Smooth muscle cell of the brain vasculature (primary cell): Measurements from ENCODE around the gene PSD.

Experiments used
- DNase-seq: peaks from one replicate; pipeline ENCODE4 v3.0.0-alpha.2; 2012; ENCODE audit warnings: low read depth, low spot score

Gene PSD

DNA sequence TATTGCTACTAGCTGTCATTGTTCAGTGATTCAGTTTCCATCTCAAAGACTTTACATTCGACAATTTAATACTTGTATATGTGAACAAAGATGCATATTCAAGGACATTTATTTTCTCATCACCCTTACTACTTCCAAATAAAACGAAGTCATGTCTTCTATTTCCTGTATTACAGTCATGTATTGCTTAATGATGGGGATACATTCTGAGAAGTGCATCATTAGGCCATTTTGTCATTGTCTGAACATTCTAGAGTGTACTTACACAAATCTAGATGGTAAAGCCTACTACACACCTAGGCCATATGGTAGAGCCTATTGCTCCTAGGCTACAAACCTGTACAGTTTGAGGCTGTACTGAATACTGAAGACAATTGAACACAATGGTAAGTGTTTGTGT is 26.3 kb upstream of the PSD start:
- DNase-seq: no peak

DNA sequence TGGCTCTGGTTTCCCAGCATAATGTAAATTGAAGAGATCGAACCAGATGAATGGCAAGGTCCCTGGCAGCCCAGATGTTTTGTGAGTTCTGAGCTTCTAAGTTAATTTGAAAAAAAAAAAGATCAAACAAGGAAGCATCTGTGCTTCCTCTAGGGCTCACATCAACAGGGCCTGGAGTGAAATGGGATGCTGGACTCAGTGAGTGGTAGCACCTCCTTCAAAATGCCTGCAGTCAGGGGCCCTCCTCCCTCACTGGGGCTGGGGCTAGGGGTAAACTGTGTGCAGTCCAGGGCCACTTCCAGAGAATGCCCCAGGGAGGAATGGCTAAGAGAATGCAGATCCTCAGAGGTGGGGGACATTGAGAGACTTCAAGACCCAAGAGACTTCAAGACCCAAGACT is 19.8 kb upstream of the PSD start:
- DNase-seq: no peak

DNA sequence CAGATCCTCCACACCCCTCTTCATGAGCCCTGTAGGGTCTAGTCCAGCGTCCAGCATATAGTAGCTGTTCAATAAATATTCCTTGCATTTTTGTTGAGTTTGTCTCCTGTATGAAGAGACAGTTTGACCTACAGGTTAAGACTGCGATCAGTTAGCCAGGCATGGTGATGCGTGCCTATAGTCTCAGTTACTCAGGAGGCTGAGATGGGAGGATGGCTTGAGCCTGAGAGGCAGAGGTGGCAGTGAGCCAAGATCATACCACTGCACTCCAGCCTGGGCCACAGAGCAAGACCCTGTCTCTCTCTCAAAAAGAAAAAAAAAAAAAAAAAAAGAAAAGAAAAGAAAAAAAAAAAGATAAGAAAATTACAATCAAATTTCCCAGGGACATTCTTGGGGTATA is 18.9 kb upstream of the PSD start:
- no peak for DNase-seq

DNA sequence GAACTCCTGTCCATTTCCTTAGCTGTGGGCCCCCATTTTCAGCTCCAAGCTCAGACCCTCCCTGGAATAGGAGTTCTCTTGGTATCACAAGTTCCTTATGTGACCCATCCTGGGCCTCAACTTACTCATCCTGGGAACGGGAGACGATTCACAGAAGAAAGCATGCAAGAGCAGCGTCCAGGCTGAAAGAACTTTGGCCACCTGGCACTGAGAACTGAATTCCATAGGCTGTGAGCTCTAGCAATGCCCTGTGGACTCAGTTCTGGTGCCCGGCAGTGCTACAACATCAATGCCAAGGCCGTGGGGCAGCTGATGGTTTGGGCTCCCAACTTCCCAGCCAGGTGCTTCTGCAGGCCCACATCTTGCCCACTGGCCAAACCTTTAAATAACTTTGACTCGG is 17.7 kb upstream of the PSD start:
- DNase-seq: no peak

DNA sequence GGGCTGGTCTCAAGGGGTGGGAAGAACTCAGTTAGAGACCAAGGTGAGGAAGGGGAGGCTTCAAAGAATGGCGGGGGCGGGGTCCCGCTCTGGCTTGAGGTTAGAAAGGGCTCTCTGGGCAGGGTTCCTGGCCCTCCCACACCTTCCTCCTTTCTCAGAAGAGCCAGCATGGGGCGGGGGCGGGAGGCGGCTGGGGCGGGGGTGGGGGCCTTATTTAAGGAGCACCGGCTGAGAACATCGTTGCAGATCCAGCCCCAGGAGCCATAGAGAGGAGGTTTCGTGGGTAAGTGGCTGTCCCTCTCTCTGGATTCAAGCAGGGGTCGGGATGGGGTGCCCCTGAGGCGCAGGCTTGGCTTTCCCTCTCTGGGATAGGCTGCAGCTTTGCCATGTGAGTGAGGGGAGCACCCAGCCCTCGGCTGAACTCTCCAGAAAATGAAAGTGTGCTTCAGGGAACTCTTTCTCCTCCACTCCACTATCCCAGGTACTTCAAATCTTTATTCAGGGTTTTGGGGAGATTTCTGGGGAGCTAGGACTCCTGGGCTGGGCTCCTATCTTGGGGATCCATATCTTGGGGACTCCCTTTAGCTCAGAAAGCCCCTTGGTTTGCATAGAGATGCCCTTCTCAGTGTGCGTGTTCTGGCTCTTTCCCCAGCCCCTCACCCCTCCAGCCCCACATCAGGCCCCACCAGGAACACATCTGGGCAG is 17.1 kb upstream of the PSD start:
- no peak for DNase-seq

DNA sequence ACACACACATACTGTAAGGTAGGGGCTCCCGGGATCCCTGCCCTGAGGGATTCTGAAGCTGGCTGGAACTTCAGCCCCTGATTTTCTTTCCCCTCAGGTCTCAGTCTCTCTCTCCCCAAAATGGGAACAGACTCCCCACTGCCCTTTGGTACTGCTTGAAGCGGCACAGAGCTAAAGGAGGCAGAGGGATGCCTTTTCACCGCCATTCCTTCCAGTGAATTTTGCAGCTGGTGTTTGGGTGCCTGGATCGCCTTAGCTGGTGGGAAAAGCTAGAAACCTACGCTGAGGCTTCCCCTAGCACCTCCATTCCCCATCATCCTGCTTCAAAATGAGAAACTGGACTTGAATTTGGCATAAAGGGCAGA is 16.5 kb upstream of the PSD start:
- no peak for DNase-seq

DNA sequence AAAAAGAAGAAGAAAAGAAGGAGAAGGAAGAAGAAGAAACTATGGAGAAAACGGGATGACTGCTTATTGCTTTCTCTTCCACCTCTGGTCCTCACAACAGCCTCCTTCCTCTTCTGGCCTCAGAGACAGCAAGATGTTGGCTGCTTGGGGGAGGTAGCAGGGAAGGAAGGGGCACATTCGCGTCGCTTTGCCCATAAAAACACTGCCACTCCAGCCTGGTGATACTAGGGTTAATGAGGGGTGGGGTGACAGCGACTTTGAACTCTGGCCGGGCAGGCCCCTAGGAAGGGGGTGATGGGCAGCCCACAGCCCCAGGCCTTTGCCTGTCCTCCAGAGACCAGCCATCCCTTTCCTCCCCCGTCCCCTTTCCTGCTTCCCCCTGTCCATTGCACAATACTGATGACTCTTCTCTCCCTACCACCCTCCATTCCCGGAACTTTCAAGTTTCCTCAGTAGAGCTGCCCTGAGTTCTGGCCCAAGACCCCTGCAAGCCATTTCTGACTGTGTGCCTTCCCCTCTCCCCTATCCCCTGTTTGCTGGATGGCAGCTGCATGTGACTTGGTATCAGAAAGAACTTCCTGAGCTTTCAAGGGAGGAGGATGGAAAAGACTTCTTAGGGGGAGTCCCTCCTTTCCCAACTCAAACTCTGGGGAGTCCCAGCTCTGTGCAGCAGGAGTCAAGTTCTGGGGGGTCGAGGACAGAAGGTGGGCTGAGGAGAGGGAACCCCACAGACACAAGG is 16.0 kb upstream of the PSD start:
- DNase-seq: no peak

DNA sequence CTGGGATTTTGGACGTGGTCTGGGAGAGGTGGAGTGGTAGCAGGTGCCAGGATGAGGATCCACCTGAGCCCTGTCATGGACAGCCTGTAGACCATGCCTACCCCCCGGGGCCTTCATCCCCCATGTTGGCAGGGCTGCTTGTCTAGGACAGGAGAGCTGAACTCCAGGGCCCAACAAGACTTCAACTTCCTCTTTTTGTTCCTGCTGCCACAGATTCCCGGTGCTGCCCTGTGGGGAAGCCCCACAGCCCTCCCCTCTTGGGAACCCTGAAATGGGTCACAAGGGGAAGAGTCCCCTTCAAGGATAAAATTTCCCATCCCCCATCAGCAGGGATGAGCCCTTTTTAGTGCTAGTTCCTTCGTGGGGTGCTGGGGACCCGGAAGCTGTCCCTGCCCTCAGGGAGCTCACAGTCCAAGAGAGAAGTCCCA is 15.0 kb upstream of the PSD start:
- no peak for DNase-seq

DNA sequence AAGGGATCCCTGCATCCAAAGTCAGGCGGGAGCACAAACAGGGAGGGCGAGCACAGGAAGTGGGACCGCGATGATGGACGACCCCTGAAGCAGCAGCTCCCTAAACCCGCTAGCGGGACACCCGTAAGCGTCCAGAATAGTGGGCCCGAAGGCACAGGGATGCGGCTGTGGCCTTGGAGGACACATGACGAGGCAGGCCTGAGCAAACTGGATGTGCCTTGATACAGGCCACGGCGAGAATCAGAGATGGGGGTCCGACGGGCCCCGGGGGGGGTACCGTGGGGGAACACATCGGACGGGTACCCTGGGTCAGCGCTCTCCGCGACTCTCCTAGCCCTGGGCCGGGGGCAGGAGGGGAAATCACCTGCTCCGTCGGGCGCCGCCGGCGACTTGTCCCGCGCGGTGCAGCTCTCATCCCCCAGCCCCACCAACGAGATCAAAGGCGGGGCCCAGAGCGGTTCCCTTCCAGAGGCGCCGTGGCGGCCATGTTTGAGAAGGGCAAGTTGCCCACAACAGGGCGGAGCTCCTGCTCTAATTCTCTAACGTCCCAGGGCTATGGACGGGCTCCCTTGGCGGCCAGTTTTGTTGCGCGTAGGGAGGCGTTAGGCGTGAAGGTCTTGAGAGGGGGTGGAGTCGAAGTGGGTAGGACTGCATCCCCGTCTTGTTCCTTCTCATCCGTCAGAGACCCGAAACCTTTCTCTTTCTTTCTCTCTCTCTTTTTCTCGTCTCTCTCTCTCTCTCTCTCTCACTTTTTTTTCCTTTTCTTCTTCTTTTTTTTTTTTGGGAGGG is 13.8 kb upstream of the PSD start, which contains the start of gene CUEDC2:
TSS of gene CUEDC2 (minus strand) at position 413 of the 789 bp plus-strand sequence. CDS start 7,386 bp downstream, outside the sequence.
- peak; percentile 90 for DNase-seq

DNA sequence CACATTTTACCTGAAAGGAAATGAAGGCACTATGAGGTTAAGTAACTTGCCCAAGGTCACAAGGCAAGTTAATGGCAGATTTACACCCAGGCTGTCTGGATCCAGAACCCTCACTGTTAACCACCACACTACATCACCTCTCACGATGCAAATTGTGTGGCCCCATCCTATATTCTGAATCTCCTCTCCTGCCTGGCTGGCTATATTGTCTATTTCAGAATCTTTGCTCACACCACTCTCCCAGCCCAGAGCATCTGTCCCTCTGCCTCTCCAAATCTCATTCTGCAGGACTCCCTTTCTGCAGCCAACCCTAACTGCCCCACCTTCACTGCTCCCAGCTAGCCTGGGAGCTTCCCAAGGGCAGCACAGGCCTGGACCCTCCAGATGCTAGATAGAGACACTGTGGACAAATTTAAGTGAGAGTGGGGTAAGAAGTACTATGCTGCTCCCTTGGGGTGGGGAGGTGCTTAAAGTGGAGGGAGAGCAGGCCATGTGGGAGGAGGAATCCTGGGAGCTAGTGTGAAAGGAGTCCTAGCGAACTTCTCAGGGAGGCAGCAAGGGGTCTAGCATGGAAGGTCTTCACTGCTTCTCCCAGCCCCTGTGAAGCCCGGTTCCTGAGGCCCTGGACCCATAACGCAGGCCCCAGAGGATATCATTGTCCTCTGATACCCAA is 13.0 kb upstream of the PSD start:
- no peak for DNase-seq

DNA sequence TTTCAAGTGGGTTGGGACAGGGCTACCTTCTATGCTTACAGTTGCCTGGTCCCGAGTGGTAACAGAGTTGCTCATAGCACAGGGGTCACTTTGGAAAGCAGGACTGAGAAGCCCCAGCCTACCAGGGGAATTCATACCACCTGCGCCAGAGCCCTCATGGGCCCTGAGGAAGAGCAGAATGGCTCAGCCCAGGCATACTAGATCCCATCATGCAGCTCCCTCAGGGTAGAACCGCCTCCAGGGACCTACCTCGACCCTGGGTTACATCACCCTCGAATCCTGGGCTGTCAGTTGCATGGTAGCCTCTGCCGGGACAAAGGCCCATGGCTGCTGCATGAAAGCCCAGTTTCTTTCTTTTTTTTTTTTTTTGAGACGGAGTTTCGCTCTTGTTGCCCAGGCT is 10.9 kb upstream of the PSD start:
- DNase-seq: no peak

DNA sequence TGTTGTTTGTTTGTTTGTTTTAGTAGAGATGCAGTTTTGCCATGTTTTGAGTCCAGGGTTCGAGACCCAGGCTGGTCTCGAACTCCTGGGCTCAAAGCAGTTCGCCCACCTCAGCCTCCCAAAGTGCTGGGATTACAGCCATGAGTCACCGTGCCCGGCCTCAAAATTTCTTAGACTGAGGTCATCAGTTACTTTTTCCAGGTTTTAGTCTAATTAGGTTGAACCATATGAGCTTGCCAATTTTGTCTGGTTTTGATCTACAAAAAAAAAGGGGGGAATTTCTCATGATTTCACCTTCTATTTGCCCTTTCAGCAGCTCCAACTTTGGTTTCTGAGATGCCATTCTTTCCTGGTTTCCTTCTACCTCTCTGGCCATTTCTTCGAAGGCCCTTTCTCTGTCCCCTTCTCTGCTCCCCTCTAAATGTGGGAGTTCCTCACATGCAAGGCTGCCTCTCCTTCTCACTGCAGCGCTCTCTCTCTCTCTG is 8.3 kb upstream of the PSD start:
- DNase-seq: no peak

DNA sequence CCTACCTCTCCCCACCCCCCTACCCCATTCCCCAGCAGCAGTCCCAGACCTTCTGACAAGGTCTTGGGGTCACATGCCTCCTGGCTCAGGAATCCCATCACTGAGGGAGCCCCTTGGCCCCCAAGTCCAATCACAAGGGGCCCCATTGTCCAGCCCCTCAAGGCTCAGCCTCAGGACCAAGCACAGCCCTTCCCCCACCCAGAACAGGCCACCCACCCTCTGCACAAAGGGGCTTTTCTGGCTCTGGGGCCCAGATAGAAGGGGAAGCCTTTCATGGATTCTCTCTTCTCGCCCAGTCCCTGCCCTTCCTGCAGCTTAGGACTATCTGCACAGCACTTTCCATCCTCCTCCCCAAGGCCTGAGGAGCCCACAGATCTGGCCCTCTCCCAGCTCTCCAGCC is 6.9 kb upstream of the PSD start:
- no peak for DNase-seq

DNA sequence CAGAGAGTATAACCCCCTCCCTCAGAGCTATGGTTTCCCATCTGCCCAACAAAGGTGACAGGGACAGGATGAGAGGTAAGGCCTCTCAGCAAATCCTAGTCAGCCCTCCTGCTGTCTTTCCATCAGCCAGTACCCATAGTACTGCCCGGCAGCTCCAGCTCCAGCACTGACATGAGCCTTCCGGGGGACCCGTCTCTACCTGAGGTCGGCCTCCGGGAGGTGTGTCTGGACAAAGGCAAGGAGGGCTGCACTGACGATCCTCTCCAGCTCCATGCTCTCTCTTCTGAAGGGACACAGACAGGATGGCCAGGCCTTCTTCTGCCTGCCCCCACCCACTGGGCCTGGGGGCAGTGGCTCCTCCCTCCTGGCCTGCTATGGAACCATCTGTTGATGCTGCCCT is 6.3 kb upstream of the PSD start:
- no peak for DNase-seq

DNA sequence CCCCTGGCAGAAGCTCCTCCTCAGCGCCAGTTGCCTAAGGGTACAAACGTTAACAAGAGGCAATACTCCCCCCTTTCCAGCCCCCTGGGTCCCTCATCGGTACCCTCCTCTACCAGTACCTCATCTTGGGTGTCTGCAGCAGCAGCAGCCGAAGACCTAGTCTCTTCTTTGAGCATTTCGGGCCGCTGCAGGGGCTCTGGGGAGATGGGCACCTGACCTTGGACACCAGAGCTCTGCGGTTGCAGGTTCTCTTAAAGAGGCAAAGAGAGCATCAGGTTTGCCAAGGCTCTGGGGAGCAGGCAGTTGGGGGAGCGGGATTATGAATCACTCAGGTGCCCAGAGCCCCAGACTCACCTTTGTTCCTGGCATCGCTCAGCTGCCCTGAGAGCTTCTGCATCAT is 5.6 kb upstream of the PSD start:
- DNase-seq: no peak

DNA sequence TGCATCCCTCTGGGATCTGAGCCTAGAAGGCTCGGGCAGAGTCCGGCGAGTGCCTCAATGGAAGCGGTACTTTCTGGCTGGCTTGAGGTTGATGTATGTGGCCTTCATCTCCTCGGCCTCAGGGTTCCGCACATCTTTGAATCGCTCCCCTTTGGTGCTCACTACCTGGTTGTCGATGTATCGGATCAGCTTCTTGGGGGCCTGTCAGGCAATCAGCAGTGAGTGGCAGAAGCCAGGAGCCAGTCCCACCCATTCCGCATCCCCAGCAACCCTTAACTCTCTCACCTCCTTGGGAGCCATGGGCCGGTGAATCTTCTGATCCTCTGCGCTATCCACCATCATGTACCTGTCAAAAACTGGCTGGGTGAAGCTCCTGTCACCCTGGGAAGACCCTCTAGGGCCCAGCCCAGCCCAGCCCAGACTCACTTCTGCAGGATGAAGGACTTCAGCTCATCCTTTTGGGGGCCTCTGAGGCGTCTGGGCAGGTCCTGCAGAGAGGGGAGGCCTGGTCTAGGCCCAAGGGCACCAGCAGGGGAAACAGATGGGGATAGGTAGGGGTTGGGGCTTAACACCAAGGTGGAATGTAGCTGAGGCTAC is 4.9 kb upstream of the PSD start:
- no peak for DNase-seq

DNA sequence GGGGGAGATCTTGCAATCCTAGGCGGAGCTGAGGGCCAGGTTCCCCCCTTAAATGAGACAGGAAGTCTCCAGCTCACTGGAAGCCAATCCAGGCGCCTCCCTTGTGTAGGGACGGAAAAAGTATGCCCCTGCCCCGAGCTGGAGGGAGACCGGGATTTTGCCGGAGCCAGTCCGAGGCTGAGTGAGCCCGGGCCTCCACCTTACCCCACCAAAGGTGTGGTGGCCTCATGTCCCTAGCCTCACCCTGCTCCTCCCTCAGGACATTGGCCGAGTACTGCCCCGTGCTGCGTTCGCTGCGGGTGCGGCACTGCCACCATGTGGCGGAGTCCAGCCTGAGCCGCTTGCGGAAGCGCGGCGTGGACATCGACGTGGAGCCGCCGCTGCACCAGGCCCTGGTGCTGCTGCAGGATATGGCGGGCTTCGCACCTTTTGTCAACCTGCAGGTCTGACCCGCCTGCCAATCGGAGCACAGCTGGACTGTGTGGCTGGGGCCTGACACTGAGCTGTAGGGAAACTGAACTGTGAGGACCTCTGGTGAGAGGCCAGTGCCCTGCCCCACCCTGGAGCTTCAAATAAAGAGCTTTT is 4.1 kb upstream of the PSD start:
- no peak for DNase-seq

DNA sequence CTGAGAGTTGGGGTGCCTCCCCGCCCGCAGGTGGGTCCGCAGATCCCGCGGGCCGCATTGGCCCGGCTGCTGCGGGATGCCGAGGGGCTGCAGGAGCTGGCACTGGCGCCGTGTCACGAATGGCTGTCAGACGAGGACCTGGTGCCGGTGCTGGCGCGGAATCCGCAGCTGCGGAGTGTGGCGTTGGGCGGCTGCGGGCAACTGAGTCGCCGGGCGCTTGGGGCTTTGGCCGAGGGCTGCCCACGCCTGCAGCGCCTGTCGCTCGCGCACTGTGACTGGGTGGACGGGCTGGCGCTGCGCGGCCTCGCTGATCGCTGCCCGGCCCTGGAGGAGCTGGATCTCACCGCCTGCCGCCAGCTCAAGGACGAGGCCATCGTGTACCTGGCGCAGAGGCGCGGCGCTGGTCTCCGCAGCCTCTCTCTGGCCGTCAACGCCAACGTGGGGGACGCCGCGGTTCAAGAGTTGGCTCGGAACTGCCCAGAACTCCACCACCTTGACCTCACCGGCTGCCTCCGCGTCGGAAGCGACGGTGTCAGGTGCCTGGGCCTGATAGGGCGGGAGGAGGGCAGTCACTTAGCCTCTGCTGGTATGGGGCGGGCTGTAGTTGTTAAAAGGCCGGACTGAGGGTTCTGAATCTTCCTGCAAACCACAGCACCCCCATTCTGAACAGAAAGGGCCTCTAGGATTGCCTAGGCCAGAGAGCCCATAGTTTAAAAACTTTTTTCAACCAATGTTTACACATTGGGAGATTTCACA is 3.4 kb upstream of the PSD start:
- DNase-seq: no peak

DNA sequence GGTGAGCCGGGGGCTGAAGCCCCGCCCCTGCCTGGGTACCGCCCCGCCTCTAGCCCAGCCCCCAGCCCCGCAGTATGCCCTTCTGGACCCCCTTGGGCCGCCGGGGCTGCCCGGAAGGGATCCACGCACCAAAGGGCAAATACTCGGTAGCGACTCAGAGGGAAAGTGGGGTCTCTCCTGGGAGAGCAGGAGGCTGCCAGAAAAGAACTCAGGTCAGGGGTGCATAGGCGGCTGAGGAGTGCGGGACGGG is 2.8 kb upstream of the PSD start:
- no peak for DNase-seq

DNA sequence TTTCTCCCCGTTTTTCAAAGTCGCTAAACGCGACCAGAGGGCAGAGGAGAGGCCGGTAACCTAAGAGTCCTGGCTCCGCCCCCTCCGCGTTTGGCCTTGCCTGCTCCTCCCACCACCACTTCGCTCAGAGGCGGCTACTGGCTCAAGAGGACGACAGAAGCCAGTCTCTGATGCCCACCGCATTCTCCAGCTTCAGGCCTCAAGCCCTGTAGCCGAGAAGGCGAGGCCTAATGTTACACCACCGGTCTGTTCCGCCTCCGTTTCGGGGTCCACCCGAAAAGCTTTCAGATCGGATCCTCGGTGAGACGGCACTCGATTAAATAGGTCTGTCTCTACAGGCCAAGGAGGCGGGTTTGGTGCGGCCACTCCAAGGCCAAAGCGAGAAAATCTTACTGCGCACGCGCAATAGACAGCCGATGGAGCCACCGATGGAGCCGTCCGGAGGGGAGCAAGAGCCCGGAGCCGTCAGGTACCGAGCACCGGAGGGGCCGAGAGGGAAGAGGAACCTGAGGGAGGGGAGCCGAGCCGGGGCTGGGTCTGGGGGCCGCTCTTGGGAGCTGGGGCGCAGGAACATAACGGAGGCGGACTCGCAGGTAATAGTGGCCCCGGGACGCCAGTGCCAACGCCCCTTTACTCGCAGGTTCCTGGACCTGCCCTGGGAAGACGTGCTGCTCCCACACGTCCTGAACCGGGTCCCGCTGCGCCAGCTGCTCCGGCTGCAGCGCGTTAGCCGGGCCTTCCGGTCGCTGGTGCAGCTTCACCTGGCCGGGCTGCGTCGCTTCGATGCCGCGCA is 2.3 kb upstream of the PSD start, which contains the start of gene FBXL15:
TSS of gene FBXL15 (plus strand) at position 123 of the 793 bp plus-strand sequence. CDS start at position 417, 294 bp downstream.
- peak; percentile 91 for DNase-seq
